ENCODE measurements around the gene BAG3. TPM values are rescaled to one million over a fixed set of nuclear protein-coding genes. Genes with fewer than 3 reads are reported as not detected.

The BAG3 gene
- total RNA-seq, 2 donors from 2014 or later = 13.4 to 19.5 TPM

DNA sequence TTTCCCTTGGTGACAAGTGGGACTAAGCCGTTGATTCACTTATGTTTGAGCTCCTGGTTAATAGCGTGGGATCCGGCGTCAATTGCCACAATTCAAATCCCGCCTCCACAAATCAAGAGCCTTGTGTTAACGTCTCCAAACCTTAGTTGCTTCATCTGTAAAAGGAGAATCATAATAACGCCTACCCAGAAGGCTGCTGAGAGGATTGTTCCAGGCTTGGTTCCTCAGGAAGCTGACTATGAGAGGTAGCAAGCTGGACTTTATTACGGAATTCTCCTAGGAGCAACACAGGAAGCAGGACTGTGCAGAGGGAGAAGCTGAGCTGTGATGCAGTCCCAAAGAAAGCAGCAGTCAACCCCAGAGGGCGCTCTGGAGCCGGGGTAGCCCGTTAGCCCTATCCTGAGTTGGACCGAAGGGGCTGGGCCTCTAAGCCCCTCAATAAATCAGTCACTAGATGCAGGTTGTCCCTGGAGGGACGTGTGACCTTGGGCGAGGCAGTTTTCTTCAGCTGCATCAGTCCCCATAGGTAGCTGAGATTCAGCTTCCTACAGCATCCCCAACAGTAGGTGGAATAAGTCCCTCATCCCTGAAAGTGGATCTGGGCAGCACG, 6.9 kb upstream of the BAG3 start:
- no peak overlapping the region for H3K4me3 ChIP-seq (ENCODE audit: low read length)
- H3K27me3 ChIP-seq (ENCODE audit: control insufficient read depth, insufficient read depth, low read length, poor library complexity, severe bottlenecking) = no peaks in the 10 kb centered on the region
- DNase-seq = peak; percentile 92
- Mint-ChIP-seq H3K27ac (no peak overlapping the region), H3K36me3 (ENCODE audit: low read depth) (no peaks in the 10 kb centered on the region), H3K27me3 (ENCODE audit: insufficient read depth) (peaks cover 3% of the 10 kb centered on the region), H3K4me3 (no peak overlapping the region), H3K9me3 (peaks cover 4% of the 10 kb centered on the region), H3K4me1 (no peaks in the 10 kb centered on the region)
- TF ChIP-seq, protein P1, sequence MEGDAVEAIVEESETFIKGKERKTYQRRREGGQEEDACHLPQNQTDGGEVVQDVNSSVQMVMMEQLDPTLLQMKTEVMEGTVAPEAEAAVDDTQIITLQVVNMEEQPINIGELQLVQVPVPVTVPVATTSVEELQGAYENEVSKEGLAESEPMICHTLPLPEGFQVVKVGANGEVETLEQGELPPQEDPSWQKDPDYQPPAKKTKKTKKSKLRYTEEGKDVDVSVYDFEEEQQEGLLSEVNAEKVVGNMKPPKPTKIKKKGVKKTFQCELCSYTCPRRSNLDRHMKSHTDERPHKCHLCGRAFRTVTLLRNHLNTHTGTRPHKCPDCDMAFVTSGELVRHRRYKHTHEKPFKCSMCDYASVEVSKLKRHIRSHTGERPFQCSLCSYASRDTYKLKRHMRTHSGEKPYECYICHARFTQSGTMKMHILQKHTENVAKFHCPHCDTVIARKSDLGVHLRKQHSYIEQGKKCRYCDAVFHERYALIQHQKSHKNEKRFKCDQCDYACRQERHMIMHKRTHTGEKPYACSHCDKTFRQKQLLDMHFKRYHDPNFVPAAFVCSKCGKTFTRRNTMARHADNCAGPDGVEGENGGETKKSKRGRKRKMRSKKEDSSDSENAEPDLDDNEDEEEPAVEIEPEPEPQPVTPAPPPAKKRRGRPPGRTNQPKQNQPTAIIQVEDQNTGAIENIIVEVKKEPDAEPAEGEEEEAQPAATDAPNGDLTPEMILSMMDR (conservative IDR thresholded peaks at IDR 0.05) = peak; percentile 74
- no peak overlapping the region for H3K27ac ChIP-seq (ENCODE audit: low read depth, low read length)
- H3K9me3 ChIP-seq (ENCODE audit: control insufficient read depth, low read length) = peaks cover 12% of the 10 kb centered on the region
- H3K4me1 ChIP-seq (ENCODE audit: control insufficient read depth, insufficient read depth, low read length) = no peaks in the 10 kb centered on the region
- H3K36me3 ChIP-seq (ENCODE audit: control insufficient read depth, insufficient read depth, low read length) = no peaks in the 10 kb centered on the region
- no peak overlapping the region for H3K9ac ChIP-seq (ENCODE audit: extremely low read depth, low read length, poor library complexity, severe bottlenecking)
- 81 to 83% methylated on average over 14 to 15 of the region's 15 CpGs for WGBS, 2 experiments (ENCODE audit: insufficient coverage in 1 of 2, insufficient read length in 1 of 2)

DNA sequence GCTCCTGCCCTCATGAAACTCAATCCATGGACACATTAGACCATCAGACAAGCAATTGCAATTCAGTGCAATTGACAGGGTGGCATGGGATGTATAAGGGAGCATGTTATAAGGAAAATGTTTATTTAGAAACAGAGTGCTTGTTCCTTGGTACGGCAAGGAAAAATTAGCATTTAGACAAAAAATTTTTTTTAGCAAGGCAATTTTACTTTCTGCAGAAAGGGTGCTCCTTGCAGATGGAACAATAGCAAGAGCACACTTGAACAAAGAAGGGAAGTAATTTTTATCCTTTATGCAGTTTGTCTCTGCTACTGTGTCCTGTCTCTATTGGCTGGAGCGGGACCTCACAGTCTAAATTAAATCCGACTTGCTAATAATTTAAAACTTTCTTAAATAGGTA, 6.2 kb upstream of the BAG3 start:
- H3K27me3 Mint-ChIP-seq (ENCODE audit: insufficient read depth) = peaks cover 5% of the 10 kb centered on the region
- no peak for DNase-seq
- no peak overlapping the region for H3K27ac Mint-ChIP-seq
- peaks cover 12% of the 10 kb centered on the region for H3K9me3 ChIP-seq (ENCODE audit: control insufficient read depth, low read length)
- H3K36me3 ChIP-seq (ENCODE audit: control insufficient read depth, insufficient read depth, low read length) = no peaks in the 10 kb centered on the region
- no peaks in the 10 kb centered on the region for H3K4me1 ChIP-seq (ENCODE audit: control insufficient read depth, insufficient read depth, low read length)
- peaks cover 4% of the 10 kb centered on the region for H3K9me3 Mint-ChIP-seq
- no peak overlapping the region for H3K27ac ChIP-seq (ENCODE audit: low read depth, low read length)
- no peaks in the 10 kb centered on the region for H3K36me3 Mint-ChIP-seq (ENCODE audit: low read depth)
- 93 to 100% methylated on average over 1 to 3 of the region's 3 CpGs for WGBS, 2 experiments (ENCODE audit: insufficient coverage in 1 of 2, insufficient read length in 1 of 2)
- no peaks in the 10 kb centered on the region for H3K4me1 Mint-ChIP-seq
- peaks cover 4% of the 10 kb centered on the region for H3K27me3 ChIP-seq (ENCODE audit: control insufficient read depth, insufficient read depth, low read length, poor library complexity, severe bottlenecking)
- no peak overlapping the region for H3K4me3 ChIP-seq (ENCODE audit: low read length)
- TF ChIP-seq, protein P1 (conservative IDR thresholded peaks at IDR 0.05) = no peak
- no peak overlapping the region for H3K4me3 Mint-ChIP-seq
- no peak overlapping the region for H3K9ac ChIP-seq (ENCODE audit: extremely low read depth, low read length, poor library complexity, severe bottlenecking)

DNA sequence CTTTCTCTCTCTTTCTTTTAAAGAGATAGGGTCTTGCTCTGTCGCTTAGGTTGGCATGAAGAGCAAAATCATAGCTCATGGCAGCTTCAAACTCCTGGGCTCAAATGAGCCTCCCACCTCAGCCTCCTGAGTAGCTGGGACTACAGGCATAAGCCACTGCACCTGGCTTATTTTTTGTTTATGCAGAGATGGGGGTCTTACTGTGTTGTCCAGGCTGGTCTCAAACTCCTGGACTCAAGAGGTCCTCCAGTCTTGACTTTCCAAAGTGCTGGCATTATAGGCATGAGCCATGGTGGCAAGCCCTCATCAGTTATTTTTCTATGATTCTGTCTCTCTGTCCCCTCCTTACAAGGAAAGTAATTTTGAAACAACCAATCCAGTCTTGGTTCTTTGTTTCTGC, 1.1 kb upstream of the BAG3 start:
- Mint-ChIP-seq H3K9me3 (no peaks in the 10 kb centered on the region), H3K27ac (peak overlapping the region; percentile 98), H3K36me3 (ENCODE audit: low read depth) (no peaks in the 10 kb centered on the region), H3K27me3 (ENCODE audit: insufficient read depth) (peaks cover 5% of the 10 kb centered on the region), H3K4me1 (peaks cover 27% of the 10 kb centered on the region), H3K4me3 (peak overlapping the region; percentile 82)
- peaks cover 3% of the 10 kb centered on the region for H3K9me3 ChIP-seq (ENCODE audit: control insufficient read depth, low read length)
- peaks cover 5% of the 10 kb centered on the region for H3K27me3 ChIP-seq (ENCODE audit: control insufficient read depth, insufficient read depth, low read length, poor library complexity, severe bottlenecking)
- peak overlapping the region; percentile 94 for H3K4me3 ChIP-seq (ENCODE audit: low read length)
- 94 to 100% methylated on average over 1 of the region's 1 CpG for WGBS, 2 experiments (ENCODE audit: insufficient coverage in 1 of 2, insufficient read length in 1 of 2)
- peaks cover 14% of the 10 kb centered on the region for H3K4me1 ChIP-seq (ENCODE audit: control insufficient read depth, insufficient read depth, low read length)
- H3K27ac ChIP-seq (ENCODE audit: low read depth, low read length) = no peak overlapping the region
- TF ChIP-seq, protein P1 (conservative IDR thresholded peaks at IDR 0.05) = no peak
- DNase-seq = no peak
- no peak overlapping the region for H3K9ac ChIP-seq (ENCODE audit: extremely low read depth, low read length, poor library complexity, severe bottlenecking)
- H3K36me3 ChIP-seq (ENCODE audit: control insufficient read depth, insufficient read depth, low read length) = no peaks in the 10 kb centered on the region
